HG02588 (cell line): Measurements from ENCODE around the gene SLC2A9.
A peak's percentile ranks its signal among the peaks of the same experiment; 100 is the strongest.
"Not testable (repeated sequence)": the region's sequence is repeated elsewhere in the genome, so short reads cannot be mapped to it uniquely, and the experiment has no call there.

ENCODE experiments used
- ATAC-seq: cut with Tn5 transposase; IDR thresholded peaks from one replicate; pipeline ENCODE4 v1.9.1; 2021; ENCODE audit warnings: mild to moderate bottlenecking, moderate library complexity; ENCODE audit not compliant: unreplicated experiment

The SLC2A9 gene

DNA sequence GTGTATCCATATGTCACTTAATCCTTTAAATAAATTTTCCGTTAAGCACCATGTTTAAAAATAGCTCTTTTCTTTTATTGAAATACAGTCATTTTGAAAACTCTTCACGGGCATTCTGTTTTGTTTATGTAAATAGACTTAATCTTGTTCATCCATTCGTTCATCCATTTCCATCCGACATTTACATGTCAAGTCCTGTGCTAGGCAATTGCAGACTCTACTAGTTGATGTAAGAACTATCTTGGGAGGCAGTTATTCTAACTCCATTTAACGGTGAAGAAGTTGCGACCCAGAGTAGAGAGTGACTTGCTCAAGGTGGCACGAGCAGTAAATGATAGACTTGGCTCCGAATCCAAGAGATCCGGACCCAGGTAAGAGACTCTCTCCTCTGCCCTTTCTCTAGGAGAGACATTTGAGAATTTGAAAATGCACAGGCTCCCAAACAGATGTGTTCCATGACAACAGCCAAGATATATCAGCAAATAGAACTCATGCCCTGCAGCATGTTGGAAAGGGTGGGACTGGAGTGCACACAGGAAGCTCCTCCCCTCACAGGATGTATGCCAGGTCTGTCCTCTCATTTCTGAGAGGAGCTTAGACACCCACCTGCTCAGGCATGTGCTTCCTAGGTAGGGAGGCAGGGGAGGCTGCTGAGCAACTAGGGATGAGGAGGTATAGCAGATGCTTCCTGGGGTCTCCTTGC is 175.4 kb downstream of the SLC2A9 start:
- ATAC-seq = no peak

DNA sequence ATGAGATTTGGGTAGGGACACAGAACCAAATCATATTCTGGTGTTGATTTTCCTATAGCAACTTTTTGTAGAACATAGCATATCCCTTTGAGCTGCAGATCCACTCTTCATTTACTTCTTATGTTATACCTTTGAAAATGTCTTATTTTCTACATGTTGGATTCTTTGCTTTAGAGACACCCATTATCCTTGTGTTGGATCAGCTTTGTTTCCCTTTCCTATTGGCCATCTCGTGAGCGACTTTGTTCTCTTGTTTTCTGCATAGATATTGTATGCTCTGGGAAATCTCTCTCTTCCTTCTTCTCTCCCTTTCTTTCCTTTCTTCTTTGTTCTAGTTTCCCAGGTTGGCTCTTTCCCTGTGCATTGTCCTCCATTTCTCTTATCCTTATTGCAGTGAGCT is 180.2 kb downstream of the SLC2A9 start:
- ATAC-seq = no peak

DNA sequence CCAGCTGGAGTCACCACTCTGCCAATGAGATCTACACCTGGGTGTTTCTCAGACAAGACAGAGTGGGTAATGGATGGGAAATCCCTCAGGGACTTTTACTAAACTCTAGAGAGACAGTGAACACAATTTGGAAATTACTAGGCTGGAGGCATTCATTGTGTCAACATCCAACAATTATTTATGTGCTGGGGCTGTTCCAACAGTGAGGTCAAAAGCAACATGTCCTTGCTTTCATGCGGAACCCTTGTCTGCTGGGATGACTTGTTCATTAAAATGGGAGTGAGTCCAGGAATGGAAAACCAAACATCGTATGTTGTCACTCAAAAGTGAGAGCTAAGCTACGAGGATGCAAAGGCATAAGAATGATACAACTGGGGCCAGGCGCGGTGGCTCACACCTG is 185.9 kb downstream of the SLC2A9 start:
- ATAC-seq = no peak

- no peak for ATAC-seq
Observed at GRCh38 chr4:9833421-9833820, 187.9 kb downstream of the SLC2A9 start.

DNA sequence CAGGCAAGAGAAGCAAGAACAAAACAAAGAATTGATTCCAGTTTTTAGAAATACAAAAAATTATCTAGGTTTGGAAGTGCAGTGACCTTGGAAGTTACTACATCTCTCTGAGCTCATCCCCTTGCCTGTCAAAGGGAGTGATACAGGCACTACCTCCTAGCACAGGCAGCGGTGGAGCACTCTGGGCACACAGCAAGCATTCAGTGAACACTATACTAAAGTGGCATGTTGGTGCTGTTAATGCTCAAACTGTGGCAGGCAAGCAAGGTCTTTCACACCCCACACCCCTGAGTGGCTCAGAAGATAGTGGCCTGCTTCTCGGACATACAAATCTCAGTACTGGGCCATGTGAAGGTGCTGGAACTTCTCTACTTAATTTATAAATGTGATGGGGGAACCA is 188.7 kb downstream of the SLC2A9 start:
- ATAC-seq = no peak

DNA sequence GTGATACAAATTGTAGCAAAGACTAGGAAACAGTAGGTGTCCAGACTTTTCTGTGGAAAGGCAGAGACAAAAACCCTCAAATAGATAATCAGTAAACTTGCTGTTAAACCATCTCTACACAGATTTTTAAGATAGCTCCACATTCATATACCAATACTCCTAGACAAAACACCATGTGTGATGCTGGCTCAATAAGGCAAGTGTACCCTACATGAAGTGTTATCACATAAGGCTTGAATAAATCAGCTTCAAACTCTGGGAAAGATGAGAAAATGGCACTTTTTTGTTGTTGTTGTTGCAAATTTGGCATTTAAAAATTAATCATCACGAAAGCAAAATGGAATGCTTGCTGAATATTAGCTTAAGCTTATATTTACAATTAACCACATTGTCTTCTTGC is 194.7 kb downstream of the SLC2A9 start:
- ATAC-seq = no peak

- peak; percentile 49 for ATAC-seq
Observed at GRCh38 chr4:9825049-9825448, 196.2 kb downstream of the SLC2A9 start.

- ATAC-seq = no peak
Observed at GRCh38 chr4:9820343-9820742, 201.0 kb downstream of the SLC2A9 start.

DNA sequence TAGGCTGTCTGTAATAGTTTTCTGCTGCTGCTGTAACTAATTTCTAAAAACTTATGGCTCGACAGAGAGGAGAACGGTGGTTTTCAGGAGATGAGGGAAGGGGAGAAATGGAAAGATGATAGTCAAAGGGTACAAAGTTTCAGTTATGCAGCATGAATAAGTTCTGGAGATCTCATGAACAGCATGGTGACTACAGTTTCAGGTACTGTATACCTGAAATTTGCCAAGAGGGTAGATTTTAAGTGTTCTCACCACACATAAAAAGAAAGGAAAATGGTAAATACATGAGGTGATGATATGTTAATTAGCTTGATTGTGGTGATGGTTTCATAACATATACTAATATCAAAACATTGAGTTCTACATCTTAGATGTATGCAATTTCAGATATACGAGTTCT is 205.0 kb downstream of the SLC2A9 start:
- ATAC-seq = no peak

DNA sequence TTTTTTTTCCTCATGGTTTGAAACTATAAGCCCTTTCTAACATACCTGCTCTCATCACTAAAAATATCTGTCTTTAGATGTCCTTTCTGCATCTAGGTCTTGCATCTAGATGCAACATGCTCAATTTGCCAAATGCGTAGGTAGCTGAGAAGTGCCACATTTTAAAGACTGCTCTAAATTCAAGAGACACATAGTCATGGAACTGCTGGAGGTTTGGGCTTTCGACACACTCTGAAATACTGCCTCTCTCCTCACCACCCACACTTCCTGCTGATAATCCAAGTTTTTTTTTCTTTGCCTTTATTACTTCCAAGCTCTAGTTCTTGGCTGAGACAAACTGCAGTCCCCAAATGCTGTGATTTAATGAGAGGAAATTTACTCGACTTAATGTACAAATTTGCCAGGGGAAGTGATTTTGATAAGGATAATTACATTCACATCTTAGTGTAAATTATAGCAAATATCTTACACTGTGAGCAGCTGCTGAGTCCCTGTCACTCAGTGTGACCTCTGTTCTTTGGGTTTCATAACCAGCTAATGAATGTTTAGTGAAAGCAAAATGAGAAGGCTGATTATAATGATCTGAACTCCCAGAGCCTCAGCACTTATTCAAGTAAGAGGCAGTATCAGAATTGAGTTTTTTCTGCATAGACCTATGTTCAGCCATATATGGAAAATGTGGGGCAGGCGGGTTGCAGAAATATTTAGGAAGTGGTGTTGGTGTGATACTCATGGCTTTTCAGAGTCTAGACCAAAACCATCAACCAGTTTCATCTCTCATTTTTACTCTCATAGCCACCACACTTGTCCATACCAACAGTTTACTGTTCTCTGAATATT is 208.6 kb downstream of the SLC2A9 start:
- ATAC-seq = peak; percentile 79

- no peak for ATAC-seq
Observed at GRCh38 chr4:9811806-9812205, 209.5 kb downstream of the SLC2A9 start.

- ATAC-seq = no peak
Observed at GRCh38 chr4:9808077-9808476, 213.2 kb downstream of the SLC2A9 start.

DNA sequence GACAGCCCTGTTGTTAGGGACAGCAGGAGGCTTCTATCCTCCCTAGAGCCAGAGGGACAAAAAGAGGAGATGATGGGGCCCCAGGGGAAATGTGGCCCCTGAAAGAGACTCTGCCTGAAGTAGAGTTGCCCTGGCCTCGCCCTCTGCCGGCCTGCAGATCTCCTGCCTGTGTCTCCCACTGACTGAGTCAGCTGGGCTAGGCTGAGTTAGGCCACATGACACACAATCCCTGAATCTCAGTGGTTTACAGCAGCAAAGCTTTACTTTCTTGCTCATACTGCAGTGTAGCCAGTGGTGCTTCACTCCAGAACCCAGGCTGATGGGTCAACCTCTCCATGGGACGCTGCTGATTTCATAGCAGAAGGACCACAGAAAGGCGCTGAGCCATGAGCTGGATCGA is 216.4 kb downstream of the SLC2A9 start:
- no peak for ATAC-seq

- no peak for ATAC-seq
Observed at GRCh38 chr4:9800848-9801247, 220.4 kb downstream of the SLC2A9 start.

DNA sequence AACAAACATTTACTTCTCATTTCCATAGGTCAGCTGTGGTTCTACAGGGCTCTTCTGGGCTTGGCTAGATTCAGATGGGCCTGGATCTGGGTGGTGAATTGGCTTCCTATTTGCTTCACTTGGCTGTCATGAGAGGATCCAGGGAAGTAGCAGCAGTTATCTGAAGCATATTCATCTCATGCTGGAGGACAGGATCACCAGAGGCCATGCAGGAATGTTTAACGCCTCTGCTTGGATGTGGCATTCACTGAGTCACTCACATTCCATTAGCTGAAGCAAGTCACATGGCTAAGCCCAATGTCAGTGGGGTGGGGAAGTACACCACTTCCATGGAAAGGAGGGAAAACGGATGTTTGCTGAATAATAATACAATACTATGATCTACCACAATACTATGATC is 224.7 kb downstream of the SLC2A9 start:
- ATAC-seq = not testable (repeated sequence)

DNA sequence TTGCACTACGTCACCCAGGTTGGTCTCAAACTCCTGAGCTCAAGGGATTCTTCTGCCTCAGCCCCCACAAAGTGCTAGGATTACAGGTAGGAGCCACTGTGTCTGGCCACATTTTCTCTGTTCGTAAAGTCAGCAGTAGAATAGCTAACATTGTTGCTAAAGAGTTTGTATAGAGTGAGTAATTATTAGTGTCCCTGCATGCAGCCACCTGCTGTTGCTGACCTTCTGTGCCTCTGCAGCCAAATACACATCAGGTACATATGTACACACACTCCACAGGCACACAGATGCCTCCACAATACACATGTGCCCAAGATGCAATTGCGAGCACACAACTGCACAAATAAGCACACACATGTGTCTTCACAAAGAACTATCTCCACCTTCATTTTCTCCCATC is 228.9 kb downstream of the SLC2A9 start:
- ATAC-seq = no peak

- not testable (repeated sequence) for ATAC-seq
Observed at GRCh38 chr4:9785891-9786290, 235.4 kb downstream of the SLC2A9 start.

GRCh38 chr4:9782136-9782436 is 239.2 kb downstream of the SLC2A9 start:
- ATAC-seq = no peak

DNA sequence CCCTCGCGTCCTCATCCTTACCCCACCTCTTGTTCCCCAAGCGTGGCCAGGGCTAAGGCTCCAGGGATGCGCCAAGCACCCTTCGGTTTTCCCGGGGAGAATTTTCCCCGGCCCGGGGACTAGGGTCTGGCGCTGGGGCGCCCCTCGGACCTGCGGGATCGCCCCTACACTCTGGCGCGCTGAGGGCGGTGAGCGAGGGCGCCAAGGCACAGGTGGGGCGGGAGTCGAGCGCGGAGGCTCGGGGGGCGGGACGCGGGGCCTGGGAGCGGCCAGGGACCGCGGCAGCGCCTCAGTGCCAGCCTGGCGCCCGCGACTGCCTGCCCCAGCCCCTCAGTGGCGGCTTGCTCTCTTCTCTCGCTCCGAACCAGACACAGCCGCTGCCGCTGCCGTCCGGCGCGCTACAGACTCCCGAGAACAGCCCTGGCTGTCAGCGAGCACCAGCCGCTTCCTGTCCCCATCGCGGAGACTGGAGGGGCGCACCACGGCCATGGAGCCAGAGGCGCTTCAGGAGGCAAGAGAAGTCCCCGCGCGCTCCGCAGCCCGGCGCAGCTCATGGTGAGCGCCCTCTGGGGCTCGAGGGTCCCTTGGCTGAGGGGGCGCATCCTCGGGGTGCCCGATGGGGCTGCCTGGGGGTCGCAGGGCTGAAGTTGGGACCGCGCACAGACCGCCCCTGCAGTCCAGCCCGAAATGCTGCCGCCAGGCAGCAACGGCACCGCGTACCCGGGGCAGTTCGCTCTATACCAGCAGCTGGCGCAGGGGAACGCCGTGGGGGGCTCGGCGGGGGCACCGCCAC is 239.8 kb downstream of the SLC2A9 start, which contains the start of gene DRD5:
Gene DRD5, plus strand, starts transcription at position 292 of the 793 bp plus-strand sequence. Its CDS starts 396 bp downstream, at position 688.
- no peak for ATAC-seq
